MM.1S (cell line): Measurements from ENCODE around the gene HCAR3.

ENCODE experiments used
- CTCF ChIP-seq: fragments of 300-600 bp; sonication (generic); IDR thresholded peaks from 2 replicates; pipeline ENCODE4 v1.5.1; 2016; ENCODE audit warnings: antibody characterized with exemption, low read length, mixed read lengths
- EZH2 ChIP-seq: fragments of 300-600 bp; sonication (generic); optimal IDR thresholded peaks from 2 replicates; pipeline ENCODE3; 2017; ENCODE audit warnings: low read depth, mild to moderate bottlenecking, antibody characterized with exemption, low read length, mixed read lengths

- no peak for TF ChIP-seq CTCF
- TF ChIP-seq EZH2: no peak
Observed at GRCh38 chr12:122749569-122750332, 33.1 kb upstream of the HCAR3 start.
